Hematopoietic multipotent progenitor cell treated with erythropoietin and hydrocortisone succinate and interleukin-3 and kit ligand, for 6 days (in vitro differentiated cells): Measurements from ENCODE around the gene COTL1.

Experiments used
- DNase-seq: peaks from one replicate; pipeline ENCODE4 v3.0.0-alpha.2; 2015

COTL1 gene

GRCh38 chr16:84617791-84618580 is at the start of gene COTL1:
Gene COTL1 (minus strand): TSS chr16:84618078. CDS start chr16:84617914, 164 bp downstream.
- DNase-seq = peak; percentile 97

- no peak for DNase-seq
Measured at GRCh38 chr16:84665843-84666242, 48.0 kb upstream of the COTL1 start.

- DNase-seq = no peak
Measured at GRCh38 chr16:84665359-84665758, 47.5 kb upstream of the COTL1 start.

GRCh38 chr16:84663433-84664101 is 45.7 kb upstream of the COTL1 start:
- no peak for DNase-seq

GRCh38 chr16:84662471-84662870 is 44.6 kb upstream of the COTL1 start:
- DNase-seq = no peak

- no peak for DNase-seq
Measured at GRCh38 chr16:84661418-84662060, 43.7 kb upstream of the COTL1 start.

- no peak for DNase-seq
Measured at GRCh38 chr16:84660973-84661372, 43.1 kb upstream of the COTL1 start.

GRCh38 chr16:84659656-84660300 is 41.9 kb upstream of the COTL1 start:
- DNase-seq = no peak

GRCh38 chr16:84658690-84659089 is 40.8 kb upstream of the COTL1 start:
- DNase-seq = no peak

GRCh38 chr16:84657229-84657837 is 39.5 kb upstream of the COTL1 start:
- DNase-seq = no peak

GRCh38 chr16:84656649-84657048 is 38.8 kb upstream of the COTL1 start:
- DNase-seq = no peak

GRCh38 chr16:84654998-84655397 is 37.1 kb upstream of the COTL1 start:
- no peak for DNase-seq

GRCh38 chr16:84654238-84654637 is 36.4 kb upstream of the COTL1 start:
- DNase-seq = no peak

- no peak for DNase-seq
Measured at GRCh38 chr16:84652566-84652965, 34.7 kb upstream of the COTL1 start.

GRCh38 chr16:84650062-84650991 is 32.4 kb upstream of the COTL1 start:
- no peak for DNase-seq

- no peak for DNase-seq
Measured at GRCh38 chr16:84649511-84649861, 31.6 kb upstream of the COTL1 start.

- peak; percentile 38 for DNase-seq
Measured at GRCh38 chr16:84648595-84649510, 31.0 kb upstream of the COTL1 start.

GRCh38 chr16:84647828-84648594 is 30.1 kb upstream of the COTL1 start, which contains the start of gene KLHL36:
Gene KLHL36 (plus strand): TSS chr16:84648511. CDS start chr16:84650868, 2,357 bp downstream.
- peak; percentile 66 for DNase-seq

- DNase-seq = no peak
Measured at GRCh38 chr16:84643674-84644073, 25.8 kb upstream of the COTL1 start.

- no peak for DNase-seq
Measured at GRCh38 chr16:84643180-84643583, 25.3 kb upstream of the COTL1 start.
